ENCODE measurements around the gene CUTA. TPM values are rescaled to one million over a fixed set of nuclear protein-coding genes. Genes with fewer than 3 reads are reported as not detected.

CUTA gene
- total and polyA plus RNA-seq, 2 of the 13 experiments (the other 11 are each of a cell fraction or from before 2014, with no cell fraction given), result 170 to 180 TPM

- TF ChIP-seq ZNF503 (CRISPR knock-in tag; IDR thresholded peaks at IDR 0.05) (no peak), ZNF790 (CRISPR knock-in tag; IDR thresholded peaks at IDR 0.05; ENCODE audit: borderline replicate concordance) (no peak), ZNF766 (CRISPR knock-in tag; IDR thresholded peaks at IDR 0.05; ENCODE audit: borderline replicate concordance) (no peak), AGO1 (IDR thresholded peaks at IDR 0.05; ENCODE audit: low read depth, low read length, poor library complexity, severe bottlenecking) (no peak), RBM39 (IDR thresholded peaks at IDR 0.05; ENCODE audit: low read depth, low read length, poor library complexity, severe bottlenecking) (peak; percentile 71), MZF1 (CRISPR knock-in tag; IDR thresholded peaks at IDR 0.05; ENCODE audit: borderline replicate concordance) (no peak), ZBTB38 (CRISPR knock-in tag; IDR thresholded peaks at IDR 0.05) (no peak), PATZ1 (CRISPR knock-in tag; IDR thresholded peaks at IDR 0.05) (peak; percentile 96), HNF1B (CRISPR knock-in tag; IDR thresholded peaks at IDR 0.05) (no peak), MEIS2 (CRISPR knock-in tag; IDR thresholded peaks at IDR 0.05) (no peak), ZNF552 (CRISPR knock-in tag; IDR thresholded peaks at IDR 0.05; ENCODE audit: borderline replicate concordance) (no peak), SNAPC2 (CRISPR knock-in tag; IDR thresholded peaks at IDR 0.05) (0 out of 2 replicates have a peak, but pooled peaks have one; percentile 1), MBNL3 (CRISPR knock-in tag; conservative IDR thresholded peaks at IDR 0.05) (no peak), ZNF549 (CRISPR knock-in tag; IDR thresholded peaks at IDR 0.05) (no peak), MIXL1 (CRISPR knock-in tag; IDR thresholded peaks at IDR 0.05) (no peak), PHF20 (CRISPR knock-in tag; IDR thresholded peaks at IDR 0.05) (peak; percentile 70; the same call in 1 of the 2 replicates), SMYD3 (CRISPR knock-in tag; IDR thresholded peaks at IDR 0.05) (no peak), ZFP36L2 (CRISPR knock-in tag; IDR thresholded peaks at IDR 0.05) (no peak), ZNF772 (CRISPR knock-in tag; IDR thresholded peaks at IDR 0.05) (no peak), TARDBP (CRISPR knock-in tag; IDR thresholded peaks at IDR 0.05) (no peak), PCBP1 (IDR thresholded peaks at IDR 0.05; ENCODE audit: borderline replicate concordance, low read depth, low read length) (0 out of 2 replicates have a peak, but pooled peaks have one; percentile 60), MNT (IDR thresholded peaks at IDR 0.05) (no peak), ZNF260 (CRISPR knock-in tag; IDR thresholded peaks at IDR 0.05; ENCODE audit: borderline replicate concordance, low read depth) (no peak)
Observed at GRCh38 chr6:33425668-33426577, 8.0 kb upstream of the CUTA start (continued).

All from HepG2 (cell line).